GM19351 (cell line): ENCODE measurements around the gene UBE2L3.
"Not testable (repeated sequence)": the region's sequence is repeated elsewhere in the genome, so short reads cannot be mapped to it uniquely, and the experiment has no call there.

Experiments
- ATAC-seq: cut with Tn5 transposase; IDR thresholded peaks from one replicate; pipeline ENCODE4 v1.9.1; 2021; ENCODE audit warnings: mild to moderate bottlenecking, moderate library complexity; ENCODE audit not compliant: unreplicated experiment

UBE2L3 gene

DNA sequence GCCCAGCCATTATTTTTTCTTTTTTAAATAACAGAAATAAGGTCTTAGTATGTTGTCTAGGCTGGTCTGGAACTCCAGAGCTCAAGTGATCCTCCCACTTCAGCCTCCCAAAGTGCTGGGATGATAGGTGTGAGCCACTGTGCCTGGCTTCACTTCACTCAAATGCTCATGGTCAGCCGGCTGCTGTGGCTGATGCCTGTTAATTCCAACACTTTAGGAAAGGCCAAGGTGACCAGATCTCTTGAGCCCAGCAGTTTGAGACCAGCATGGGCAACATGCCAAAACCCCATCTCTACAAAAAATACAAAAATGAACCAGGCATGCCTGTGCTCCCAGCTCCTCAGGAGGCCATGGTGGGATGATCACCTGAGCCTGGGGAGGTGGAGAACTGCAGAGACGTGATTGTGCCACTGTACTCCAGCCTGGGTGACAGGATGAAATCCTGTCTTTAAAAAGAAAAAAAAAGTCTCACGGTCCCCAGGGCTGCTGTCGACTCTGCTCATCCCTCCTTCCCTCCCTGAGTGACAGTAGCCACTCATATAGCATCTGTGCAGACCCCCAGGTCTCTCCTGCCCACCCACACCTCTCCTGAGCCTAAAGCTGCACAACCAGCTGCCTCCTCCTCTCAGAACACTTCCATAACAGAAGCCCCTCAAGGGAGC lies 58.7 kb downstream of the UBE2L3 start:
- no peak for ATAC-seq

DNA sequence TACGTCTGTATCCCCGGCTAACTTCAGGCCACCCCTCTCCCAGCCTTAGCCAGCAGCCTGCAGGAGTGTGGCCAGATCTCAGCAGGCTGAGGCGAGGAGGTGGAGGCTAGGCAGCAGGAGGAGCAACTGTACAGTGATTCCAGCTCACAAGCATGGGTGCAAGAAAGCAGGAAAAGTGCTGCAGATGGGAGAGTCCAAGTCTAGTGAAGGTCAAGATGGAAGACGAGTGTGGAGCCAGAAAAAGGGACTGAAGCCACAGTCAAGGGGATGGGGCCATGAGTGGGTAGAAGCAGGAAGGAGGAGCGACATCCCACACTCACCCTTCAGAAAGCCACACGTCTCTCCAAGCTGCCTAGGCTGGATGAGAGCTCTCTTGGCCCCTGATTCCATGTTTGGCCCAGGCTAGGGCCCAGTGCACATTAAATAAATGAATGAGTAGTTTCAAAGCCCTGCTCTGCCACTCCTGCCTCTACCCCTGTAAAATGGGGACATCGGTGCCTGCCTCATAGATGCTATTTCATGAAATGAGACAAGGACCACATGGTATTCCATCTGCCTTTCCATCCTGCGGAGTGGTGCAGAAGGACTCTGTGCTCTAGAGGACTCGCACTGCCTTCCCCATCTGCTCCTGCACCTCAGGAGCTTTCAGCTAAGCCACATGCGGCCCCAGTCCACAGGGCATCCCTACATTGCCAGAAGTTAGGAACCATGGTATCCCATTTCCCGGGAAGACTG lies 59.4 kb downstream of the UBE2L3 start:
- ATAC-seq, result no peak

DNA sequence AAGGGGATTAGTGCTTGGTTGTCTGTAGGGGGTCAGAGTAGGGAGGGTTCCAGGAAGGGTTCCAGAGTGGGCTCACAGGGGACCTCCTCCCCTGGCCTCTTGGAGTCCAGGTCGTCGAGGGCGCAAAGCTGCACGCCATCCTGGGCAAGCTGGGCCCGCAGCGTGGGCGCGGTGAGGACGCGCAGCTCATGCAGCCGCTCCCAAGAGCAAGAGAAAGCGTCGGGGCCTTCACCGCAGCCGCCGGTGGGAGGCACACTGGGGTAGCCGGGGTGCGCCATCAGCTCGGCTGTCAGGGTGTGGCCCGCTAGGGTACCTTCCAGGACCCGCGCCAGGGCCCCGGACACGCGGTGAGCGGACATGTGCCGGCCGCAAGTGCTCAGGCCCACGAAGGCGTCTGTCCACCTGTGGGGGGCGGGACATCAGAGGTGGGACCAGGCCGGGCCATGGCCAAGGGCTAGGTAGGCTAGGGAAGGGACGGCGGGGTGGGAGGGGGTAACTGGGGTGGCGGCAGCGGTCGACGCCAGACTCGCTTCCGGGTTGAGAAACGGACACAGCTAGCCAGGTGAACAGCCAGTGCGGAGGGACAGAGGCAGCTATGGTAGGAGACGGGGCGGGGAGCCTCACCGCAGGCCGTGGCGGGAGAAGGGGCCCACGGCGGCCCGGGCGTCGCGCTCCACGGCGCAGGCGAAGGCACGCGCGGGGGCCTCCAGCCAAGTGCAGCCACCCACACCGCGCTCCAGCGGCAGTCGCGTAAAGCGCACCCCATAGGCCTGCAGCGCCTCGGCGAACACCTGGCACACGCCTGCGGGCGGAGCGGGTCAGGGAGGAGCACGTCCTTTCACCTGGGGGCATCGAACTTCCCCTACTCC lies 61.1 kb downstream of the UBE2L3 start:
- peak; percentile 4 for ATAC-seq

DNA sequence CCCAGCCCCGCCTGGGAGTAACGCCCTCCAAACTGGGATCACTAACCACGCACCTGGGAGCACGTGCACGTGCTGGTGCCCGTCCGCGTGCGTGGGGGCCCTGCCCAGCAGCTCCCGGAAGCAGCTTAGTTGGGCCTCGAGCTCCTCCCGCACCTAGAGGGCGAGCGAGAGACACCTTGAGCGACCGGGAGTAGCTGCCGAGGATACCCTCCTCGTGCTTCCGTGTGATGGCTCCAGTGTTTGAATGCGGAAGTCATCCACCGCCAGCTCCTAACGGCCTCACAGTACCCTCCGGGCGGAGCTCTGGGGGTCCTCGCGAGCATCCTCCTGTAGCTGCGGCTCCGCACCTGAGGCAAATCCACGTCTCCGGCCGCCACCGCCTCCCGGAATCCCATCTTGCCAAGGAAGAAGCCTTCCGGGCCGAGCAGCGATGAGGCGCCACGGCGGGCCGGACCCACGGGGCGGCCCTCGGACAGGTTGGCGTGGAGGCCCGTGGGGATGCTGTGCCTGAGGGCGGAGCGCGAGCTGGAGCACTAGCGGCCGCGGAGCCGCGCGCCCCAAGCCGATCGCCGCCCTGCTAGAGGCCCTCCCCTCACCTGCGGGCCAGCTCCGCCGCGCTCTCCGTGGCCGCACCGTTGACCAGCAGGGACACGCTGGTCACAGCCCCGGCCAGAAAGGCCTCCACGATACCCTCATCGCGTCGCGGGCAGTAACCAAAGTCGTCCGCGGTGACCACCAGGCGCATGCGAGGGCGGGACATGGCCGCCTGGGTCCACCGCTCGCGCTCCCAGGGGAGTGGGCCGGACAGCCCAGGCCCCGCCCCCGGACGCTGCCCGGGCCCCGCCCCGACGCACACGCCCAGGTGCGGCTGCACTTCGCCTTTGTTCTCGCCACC lies 62.0 kb downstream of the UBE2L3 start, which contains the start of gene YDJC:
Gene YDJC (minus strand): TSS at position 768 of the 895 bp plus-strand sequence. CDS start 8 bp downstream, at position 760.
- peak; percentile 81 for ATAC-seq

DNA sequence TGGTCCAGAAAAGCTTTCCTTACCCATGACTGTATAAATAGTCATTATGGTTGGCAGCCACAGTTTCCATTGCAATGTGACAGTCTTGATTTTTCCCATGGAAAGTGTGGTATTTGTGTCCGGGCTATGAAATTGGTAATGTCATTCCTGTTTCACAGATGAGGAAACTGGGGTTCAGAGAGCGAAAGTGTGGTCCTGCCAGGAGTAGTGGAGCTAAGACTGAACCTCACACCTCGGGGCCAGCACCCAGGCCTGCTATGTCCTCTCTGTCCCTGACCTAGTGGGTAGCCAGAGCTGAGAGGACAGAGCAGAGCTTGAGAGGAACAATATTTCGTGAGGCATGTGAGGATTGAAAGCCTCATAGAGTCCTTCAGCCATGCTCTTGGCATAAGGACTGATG lies 63.5 kb downstream of the UBE2L3 start:
- no peak for ATAC-seq

DNA sequence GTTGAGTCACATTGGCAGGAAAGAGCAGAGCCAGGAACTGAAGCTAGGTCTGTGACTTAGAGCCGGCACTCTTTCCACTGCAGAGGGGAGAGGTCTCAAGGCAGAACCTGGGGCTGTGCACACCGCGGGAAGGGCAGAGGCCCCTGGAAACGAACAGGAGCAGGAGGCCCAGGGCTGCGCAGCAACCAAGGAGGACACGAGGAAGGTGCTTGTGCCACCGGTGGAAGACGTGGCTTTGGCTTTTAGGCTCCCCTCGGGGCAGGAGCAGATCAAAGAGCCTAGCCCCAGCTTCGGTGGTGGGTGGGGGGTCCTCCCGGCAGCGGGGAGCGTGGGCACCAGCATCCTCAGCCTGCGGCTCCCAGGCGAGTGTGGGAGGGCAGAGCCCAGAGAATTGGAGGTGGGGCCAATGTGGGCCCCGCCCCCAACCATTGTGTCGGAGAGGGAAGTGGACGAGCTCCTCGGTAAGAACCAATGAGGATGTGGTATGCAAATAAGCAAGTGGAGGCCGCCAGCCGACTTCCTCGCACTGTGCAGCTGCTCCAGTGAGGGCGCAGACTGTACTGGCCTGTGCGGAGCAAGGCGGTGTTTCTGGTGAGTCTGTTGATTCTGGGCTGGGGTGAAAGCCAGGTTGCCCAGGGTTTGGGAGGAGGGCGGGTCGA lies 64.9 kb downstream of the UBE2L3 start, which contains the start of gene CCDC116:
Gene CCDC116 (plus strand): TSS at position 524 of the 659 bp plus-strand sequence. CDS start 422 bp downstream, outside the sequence.
- no peak for ATAC-seq

DNA sequence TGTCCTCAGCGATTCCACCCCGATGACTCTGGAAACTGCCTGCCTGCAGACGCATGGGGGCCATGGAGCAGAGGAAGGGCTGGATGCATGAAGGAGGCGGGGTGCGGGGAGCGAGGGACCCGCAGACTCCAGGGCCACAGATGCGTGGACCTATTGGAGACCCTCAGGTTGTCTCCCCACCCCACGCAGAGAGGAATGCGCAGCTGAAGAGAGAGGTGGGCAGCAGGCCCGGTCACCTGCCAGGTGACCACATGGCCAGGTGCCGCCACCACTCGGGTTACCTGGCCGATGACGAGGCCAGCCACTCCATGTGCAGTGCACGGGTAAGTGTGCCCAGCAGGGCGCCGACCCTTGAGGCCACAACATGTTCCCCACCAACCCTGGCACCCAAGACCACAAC lies 65.4 kb downstream of the UBE2L3 start:
- ATAC-seq, result no peak

DNA sequence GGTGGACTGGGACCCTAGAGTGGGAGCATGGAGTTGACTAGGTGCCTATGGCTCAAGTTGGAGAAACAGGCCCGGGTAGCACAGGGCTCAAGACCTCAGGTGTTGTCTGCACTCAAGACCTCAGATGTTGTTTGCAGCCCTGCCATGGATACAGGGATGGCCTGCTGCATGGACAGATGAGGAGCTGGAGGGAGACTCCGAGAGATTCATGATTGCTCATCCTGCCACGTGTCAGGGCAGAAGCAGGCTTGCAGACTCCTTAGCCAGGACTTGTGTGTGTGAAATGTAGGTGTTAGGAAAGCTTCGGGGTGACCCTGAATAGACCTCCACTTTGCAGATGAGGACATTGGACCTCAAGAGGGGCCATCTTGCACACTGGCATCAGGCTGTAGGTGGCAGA lies 66.0 kb downstream of the UBE2L3 start:
- no peak for ATAC-seq

DNA sequence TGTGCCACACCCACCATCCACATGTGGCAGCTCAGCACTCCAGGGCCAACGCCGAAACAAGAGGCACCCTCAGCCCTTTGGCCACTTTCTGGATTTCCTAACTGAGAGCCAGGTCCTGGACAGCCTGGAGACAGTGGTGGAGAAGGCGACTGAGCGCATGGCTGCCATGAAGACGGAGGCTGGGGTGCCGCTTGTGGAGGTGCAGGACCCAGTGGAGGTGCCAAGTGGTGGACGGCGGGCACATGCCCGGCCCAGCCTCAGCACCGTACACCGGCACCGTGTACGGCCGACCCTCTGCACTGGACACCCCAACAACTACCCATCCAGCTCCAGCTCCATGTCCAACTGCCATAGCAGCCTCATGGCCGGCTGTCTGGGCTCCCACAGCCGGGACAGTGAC lies 66.6 kb downstream of the UBE2L3 start:
- no peak for ATAC-seq

DNA sequence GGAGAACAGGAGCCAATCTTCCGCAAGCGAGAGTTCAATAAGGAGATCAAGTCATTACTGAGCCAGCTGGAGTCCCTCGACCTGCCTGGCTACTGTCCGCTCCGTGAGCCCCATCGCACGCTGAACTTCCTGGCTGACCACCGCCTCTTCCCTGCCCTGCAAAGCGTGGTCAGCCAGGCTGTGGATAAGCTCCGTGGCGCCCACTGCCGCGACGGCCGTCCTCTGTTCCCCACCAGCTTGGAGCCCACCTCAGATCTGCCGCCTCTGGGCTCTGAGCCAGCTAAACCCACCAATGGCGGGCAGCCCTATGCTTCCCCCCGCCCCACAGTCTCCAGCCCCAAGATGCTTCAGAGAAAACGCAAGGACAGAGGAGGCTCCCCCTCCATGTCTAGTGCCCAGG lies 67.3 kb downstream of the UBE2L3 start:
- ATAC-seq, result no peak

DNA sequence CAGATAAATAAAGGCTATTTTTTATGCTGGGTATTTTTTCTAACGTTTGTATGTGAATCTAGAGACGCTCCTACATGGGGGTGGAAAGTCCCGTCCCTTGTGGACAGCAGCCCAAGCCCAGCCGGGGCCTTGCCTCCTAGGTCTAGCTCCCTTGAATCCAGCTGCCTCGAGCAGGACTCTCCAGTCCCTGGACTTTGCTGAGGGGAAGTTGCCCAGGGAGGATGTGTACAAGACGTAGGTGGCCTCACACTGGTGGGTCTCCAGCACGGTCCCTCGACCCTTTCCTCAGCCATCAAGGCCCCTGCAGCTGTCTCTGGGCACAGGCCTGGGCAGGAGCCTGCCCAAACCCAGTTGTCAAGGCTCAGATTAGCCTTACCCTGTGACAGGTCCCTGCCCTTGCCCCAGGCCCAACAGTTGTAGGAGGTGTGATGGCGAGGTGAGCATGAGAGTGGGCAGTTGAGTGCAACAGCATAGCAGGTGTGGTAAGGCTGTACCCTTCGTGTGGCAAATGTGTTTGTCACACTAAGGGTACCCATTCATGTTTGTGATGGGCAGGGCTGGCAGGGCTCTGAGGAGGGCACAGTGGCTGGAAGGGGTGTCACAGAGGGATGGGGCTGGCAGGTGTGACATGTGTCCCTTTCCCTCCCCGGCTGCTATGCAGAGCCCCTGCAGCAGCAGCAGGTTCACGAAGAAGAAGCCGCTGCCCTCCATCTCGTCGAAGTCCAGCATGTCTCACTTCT lies 68.4 kb downstream of the UBE2L3 start:
- ATAC-seq, result no peak

DNA sequence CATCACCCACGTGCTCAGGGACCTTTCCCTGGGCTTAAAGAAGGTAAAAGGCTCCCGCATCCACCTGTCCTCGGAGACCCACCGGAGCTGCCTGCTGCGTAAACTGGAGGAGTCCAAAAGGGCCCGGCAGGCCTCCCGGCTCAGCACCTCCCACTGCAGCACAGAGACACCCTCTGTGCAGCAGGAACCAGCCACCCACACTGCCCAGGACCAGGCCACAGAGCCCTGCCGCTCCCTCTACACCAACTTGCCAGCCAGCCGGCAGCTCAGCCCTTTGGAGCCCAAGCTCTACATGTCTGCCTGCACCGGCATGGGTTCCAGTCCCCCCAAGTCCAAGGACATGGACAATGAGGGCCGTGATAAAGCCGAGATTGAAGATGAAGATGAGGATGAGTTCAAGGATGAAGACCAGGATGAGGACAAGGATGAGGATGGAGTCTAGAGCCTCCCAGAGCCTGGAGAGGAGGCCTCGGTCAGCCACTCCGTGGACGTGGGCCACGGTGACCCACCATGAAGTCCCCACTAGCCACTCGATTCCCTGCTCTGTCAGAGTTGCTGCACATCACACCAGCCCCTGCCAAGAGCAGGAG lies 69.2 kb downstream of the UBE2L3 start:
- no peak for ATAC-seq

DNA sequence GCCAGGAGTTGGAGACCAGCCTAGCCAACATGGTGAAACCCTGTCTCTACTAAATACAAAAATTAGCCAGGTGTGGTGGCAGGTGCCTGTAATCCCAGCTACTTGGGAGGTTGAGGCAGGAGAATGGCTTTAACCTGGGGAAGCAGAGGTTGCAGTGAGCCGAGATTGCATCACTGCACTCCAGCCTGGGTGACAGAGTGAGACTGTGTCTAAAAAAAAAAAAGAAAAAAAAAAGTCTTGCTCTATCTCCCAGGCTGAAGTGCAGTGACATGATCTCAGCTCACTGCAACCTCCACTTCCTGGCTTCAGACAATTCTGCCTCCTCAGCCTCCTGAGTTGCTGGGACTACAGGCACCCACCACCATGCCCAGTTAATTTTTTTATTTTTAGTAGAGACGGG lies 69.9 kb downstream of the UBE2L3 start:
- not testable (repeated sequence) for ATAC-seq

DNA sequence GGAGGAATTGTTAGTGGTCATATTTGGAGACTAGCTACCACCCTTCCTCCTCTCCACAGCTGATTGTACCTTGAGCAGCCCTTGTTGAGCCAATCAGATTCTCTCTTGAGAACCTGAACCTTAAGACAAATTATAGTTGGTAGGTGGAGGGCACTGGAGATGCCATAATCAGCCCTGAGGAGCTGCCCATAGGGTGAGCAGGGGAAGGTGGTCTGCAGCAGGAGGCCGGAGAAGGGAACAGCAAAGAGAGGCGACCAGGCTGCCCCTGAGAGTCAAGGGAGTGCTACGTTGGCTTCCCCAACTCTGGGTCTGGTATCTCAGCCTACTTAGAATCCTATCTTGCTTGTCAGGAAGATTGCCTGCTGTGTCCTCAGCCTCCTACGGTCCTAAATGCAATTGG lies 71.8 kb downstream of the UBE2L3 start:
- no peak for ATAC-seq

DNA sequence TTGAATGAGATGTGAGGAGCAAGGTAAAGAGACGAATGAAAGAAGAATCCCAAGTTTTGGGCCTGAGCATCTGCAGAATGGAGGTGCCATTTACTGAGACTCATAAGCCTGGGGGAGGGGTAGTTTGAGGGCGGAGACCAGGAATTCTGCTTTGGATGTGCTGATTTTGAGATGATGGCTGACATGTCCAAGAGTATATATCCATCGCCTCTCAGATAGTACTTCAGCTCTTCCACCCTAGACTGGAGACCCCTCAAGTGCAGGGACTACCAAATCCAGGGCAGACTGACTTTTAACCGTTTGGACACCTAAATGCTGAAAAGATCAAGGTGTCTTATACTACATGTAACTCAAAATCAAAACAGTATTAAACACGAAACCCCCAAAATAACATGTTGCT lies 73.3 kb downstream of the UBE2L3 start:
- no peak for ATAC-seq

DNA sequence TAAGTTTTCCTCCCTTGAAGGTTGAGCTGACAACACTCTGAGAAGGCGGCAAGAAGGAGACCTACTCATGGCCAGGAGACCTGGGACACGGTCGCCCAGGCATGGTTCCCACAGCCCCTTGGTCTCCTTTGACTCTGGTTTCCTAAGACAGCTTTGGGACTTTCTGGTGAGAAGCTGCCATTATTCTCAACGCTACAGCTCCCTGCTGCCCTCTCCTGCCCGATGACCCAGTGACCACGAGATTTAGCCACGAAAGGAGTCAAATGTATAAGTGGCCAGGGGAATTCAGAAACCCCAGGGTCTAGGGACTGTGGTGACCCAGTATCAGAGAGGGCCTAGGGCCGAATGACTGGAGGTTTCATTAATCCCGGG lies 73.9 kb downstream of the UBE2L3 start:
- ATAC-seq, result no peak

DNA sequence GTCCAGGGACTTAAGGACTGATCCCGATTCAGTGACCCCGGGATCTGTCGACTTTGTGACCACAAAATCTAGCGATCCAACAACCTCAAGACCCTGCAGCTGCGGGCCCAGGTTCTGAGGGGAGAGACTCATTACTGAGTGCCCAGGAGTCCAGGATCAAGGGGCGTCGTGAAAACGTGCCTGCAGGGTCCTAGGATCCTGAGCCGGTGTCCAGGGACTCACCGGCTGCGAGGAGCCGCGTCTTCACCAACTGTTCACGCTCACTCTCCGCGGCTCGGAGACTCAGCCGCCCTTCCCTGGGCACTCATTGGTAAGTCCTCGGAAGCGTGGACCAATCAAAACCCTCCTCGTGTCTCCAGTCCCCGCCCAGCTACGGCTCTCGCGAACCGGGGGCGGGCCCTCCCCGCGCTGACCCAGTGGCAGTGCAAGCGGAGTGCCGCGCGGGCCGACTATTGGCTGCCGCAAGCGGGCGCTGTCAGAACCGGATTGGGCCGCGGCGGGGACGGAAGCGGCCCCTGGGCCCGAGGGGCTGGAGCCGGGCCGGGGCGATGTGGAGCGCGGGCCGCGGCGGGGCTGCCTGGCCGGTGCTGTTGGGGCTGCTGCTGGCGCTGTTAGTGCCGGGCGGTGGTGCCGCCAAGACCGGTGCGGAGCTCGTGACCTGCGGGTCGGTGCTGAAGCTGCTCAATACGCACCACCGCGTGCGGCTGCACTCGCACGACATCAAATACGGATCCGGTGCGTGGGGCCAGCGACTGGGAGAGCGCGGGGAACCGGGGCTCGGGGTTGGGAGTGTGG lies 74.5 kb downstream of the UBE2L3 start, which contains the start of gene SDF2L1:
Gene SDF2L1 (plus strand): TSS at position 514 of the 795 bp plus-strand sequence. CDS start 35 bp downstream, at position 549.
- peak; percentile 93 for ATAC-seq
